HUES48 (cell line): ENCODE data around the gene SERPINE3.

Experiments
- H3K27ac ChIP-seq: one replicate; pipeline ENCODE4 v1.7.0; 2013; ENCODE audit warnings: low read depth, low read length, inconsistent platforms
- H3K27me3 ChIP-seq: 2 replicates; pipeline ENCODE4 v1.6.1; 2013; ENCODE audit warnings: mild to moderate bottlenecking, low read length; ENCODE audit not compliant: control insufficient read depth, insufficient read depth
- H3K36me3 ChIP-seq: 2 replicates; pipeline ENCODE4 v1.6.1; 2013; ENCODE audit warnings: low read length; ENCODE audit not compliant: control insufficient read depth, insufficient read depth
- H3K4me1 ChIP-seq: 2 replicates; pipeline ENCODE4 v1.6.1; 2013; ENCODE audit warnings: mild to moderate bottlenecking, low read length; ENCODE audit not compliant: control insufficient read depth, insufficient read depth
- H3K4me3 ChIP-seq: 2 replicates; pipeline ENCODE4 v1.5.1; 2013; ENCODE audit warnings: mild to moderate bottlenecking, low read depth, low read length
- H3K9ac ChIP-seq: 2 replicates; pipeline ENCODE4 v1.6.1; 2013; ENCODE audit warnings: mild to moderate bottlenecking, low read depth, low read length, moderate library complexity
- H3K9me3 ChIP-seq: 2 replicates; pipeline ENCODE4 v1.6.1; 2013; ENCODE audit warnings: low read length; ENCODE audit not compliant: control insufficient read depth, insufficient read depth

Gene SERPINE3

GRCh38 chr13:51342706-51343105 is 3.2 kb downstream of the SERPINE3 start:
- no peaks in the 10 kb centered on the region for H3K9me3 ChIP-seq
- H3K4me3 ChIP-seq = no peak overlapping the region
- H3K27ac ChIP-seq = no peak overlapping the region

GRCh38 chr13:51343475-51343874 is 4.0 kb downstream of the SERPINE3 start:
- H3K9me3 ChIP-seq = no peaks in the 10 kb centered on the region
- H3K4me3 ChIP-seq = no peak overlapping the region
- peaks cover 14% of the 10 kb centered on the region; the same call in 1 of the 2 replicates for H3K4me1 ChIP-seq
- H3K36me3 ChIP-seq = no peaks in the 10 kb centered on the region
- H3K27ac ChIP-seq = no peak overlapping the region
- H3K9ac ChIP-seq = no peak overlapping the region
- H3K27me3 ChIP-seq = no peaks in the 10 kb centered on the region

More at GRCh38 chr13:51342706-51343105, 3.2 kb downstream of the SERPINE3 start:
- H3K36me3 ChIP-seq = no peaks in the 10 kb centered on the region
- no peaks in the 10 kb centered on the region for H3K27me3 ChIP-seq
- no peak overlapping the region for H3K9ac ChIP-seq
- peaks cover 14% of the 10 kb centered on the region; the same call in 1 of the 2 replicates for H3K4me1 ChIP-seq

GRCh38 chr13:51346397-51346796 is 6.9 kb downstream of the SERPINE3 start:
- peaks cover 13% of the 10 kb centered on the region for H3K4me1 ChIP-seq
- H3K27ac ChIP-seq = no peak overlapping the region
- H3K4me3 ChIP-seq = no peak overlapping the region
- no peaks in the 10 kb centered on the region for H3K9me3 ChIP-seq
- no peaks in the 10 kb centered on the region for H3K27me3 ChIP-seq
- H3K9ac ChIP-seq = no peak overlapping the region
- no peaks in the 10 kb centered on the region for H3K36me3 ChIP-seq

- peaks cover 13% of the 10 kb centered on the region for H3K4me1 ChIP-seq
- H3K9me3 ChIP-seq = no peaks in the 10 kb centered on the region
- H3K9ac ChIP-seq = no peak overlapping the region
- H3K27ac ChIP-seq = no peak overlapping the region
- no peaks in the 10 kb centered on the region for H3K36me3 ChIP-seq
- H3K27me3 ChIP-seq = no peaks in the 10 kb centered on the region
- H3K4me3 ChIP-seq = no peak overlapping the region
Measured at GRCh38 chr13:51347099-51347498, 7.6 kb downstream of the SERPINE3 start.

GRCh38 chr13:51348069-51348967 is 8.8 kb downstream of the SERPINE3 start:
- H3K36me3 ChIP-seq = no peaks in the 10 kb centered on the region
- no peaks in the 10 kb centered on the region for H3K9me3 ChIP-seq
- no peak overlapping the region for H3K9ac ChIP-seq
- H3K27me3 ChIP-seq = no peaks in the 10 kb centered on the region
- no peak overlapping the region for H3K4me3 ChIP-seq
- H3K27ac ChIP-seq = no peak overlapping the region
- peaks cover 25% of the 10 kb centered on the region for H3K4me1 ChIP-seq

GRCh38 chr13:51349016-51349415 is 9.5 kb downstream of the SERPINE3 start:
- Histone ChIP-seq H3K27me3 (no peaks in the 10 kb centered on the region), H3K9ac (no peak overlapping the region), H3K27ac (no peak overlapping the region), H3K4me3 (no peak overlapping the region), H3K36me3 (no peaks in the 10 kb centered on the region), H3K4me1 (peaks cover 29% of the 10 kb centered on the region), H3K9me3 (no peaks in the 10 kb centered on the region)

- no peaks in the 10 kb centered on the region for H3K36me3 ChIP-seq
- H3K4me3 ChIP-seq = no peak overlapping the region
- H3K27ac ChIP-seq = no peak overlapping the region
- peaks cover 15% of the 10 kb centered on the region; the same call in 1 of the 2 replicates for H3K4me1 ChIP-seq
- no peak overlapping the region for H3K9ac ChIP-seq
- H3K27me3 ChIP-seq = no peaks in the 10 kb centered on the region
- H3K9me3 ChIP-seq = no peaks in the 10 kb centered on the region
Measured at GRCh38 chr13:51355217-51355616, 15.7 kb downstream of the SERPINE3 start.

- Histone ChIP-seq H3K9ac (no peak overlapping the region), H3K27ac (no peak overlapping the region), H3K27me3 (no peaks in the 10 kb centered on the region), H3K4me3 (no peak overlapping the region), H3K4me1 (peaks cover 13% of the 10 kb centered on the region), H3K36me3 (peaks cover 8% of the 10 kb centered on the region), H3K9me3 (no peaks in the 10 kb centered on the region)
Measured at GRCh38 chr13:51357928-51358595, 18.6 kb downstream of the SERPINE3 start.

GRCh38 chr13:51359352-51359751 is 19.9 kb downstream of the SERPINE3 start:
- no peak overlapping the region for H3K27ac ChIP-seq
- no peaks in the 10 kb centered on the region for H3K27me3 ChIP-seq
- H3K9ac ChIP-seq = no peak overlapping the region
- no peaks in the 10 kb centered on the region for H3K9me3 ChIP-seq
- H3K36me3 ChIP-seq = peaks cover 21% of the 10 kb centered on the region
- H3K4me3 ChIP-seq = no peak overlapping the region
- peaks cover 6% of the 10 kb centered on the region; the same call in 1 of the 2 replicates for H3K4me1 ChIP-seq

GRCh38 chr13:51360489-51360888 is 21.0 kb downstream of the SERPINE3 start:
- Histone ChIP-seq H3K4me1 (peaks cover 6% of the 10 kb centered on the region; the same call in 1 of the 2 replicates), H3K9ac (no peak overlapping the region), H3K9me3 (no peaks in the 10 kb centered on the region), H3K27ac (no peak overlapping the region), H3K4me3 (no peak overlapping the region), H3K36me3 (peaks cover 32% of the 10 kb centered on the region), H3K27me3 (no peaks in the 10 kb centered on the region)

GRCh38 chr13:51361106-51361505 is 21.6 kb downstream of the SERPINE3 start:
- Histone ChIP-seq H3K27ac (no peak overlapping the region), H3K9me3 (no peaks in the 10 kb centered on the region), H3K4me3 (no peak overlapping the region), H3K4me1 (peaks cover 6% of the 10 kb centered on the region; the same call in 1 of the 2 replicates), H3K27me3 (no peaks in the 10 kb centered on the region), H3K36me3 (peaks cover 38% of the 10 kb centered on the region), H3K9ac (no peak overlapping the region)
